ENCODE results near the gene IKZF1. TPM values are rescaled to one million over a fixed set of nuclear protein-coding genes. Genes with fewer than 3 reads are reported as not detected.

Gene IKZF1
- total RNA-seq, 1 donor from 2014 or later, result 8.5 TPM

DNA sequence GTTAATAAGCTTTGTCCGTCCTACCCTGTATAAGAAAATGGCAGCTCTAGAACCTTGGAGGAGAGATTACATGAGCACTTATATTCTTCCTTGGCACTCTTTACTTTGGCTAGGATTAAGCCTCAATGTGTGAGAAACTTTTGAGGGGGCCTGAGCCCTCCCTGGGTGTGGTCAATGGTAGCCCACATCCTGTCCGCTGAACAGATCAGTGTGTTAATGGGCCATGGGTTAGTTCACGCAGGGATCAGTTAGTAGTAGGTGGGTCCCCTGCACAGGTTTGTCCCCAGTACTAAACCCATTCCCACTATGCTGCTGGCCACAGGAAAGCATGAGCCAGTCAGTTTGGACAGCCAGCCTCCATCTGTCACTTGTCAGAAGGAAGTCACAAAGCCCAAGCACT, 20.2 kb upstream of the IKZF1 start:
- Mint-ChIP-seq H3K27me3 (ENCODE audit: low read depth) (no peaks in the 10 kb centered on the region), H3K4me1 (no peaks in the 10 kb centered on the region), H3K4me3 (no peak overlapping the region), H3K27ac (ENCODE audit: unreplicated experiment) (no peak overlapping the region), H3K36me3 (ENCODE audit: low read depth) (no peaks in the 10 kb centered on the region), H3K9me3 (no peaks in the 10 kb centered on the region)
- DNase-seq (ENCODE audit: low read depth, low spot score), result no peak
- TF ChIP-seq CTCF (conservative IDR thresholded peaks at IDR 0.05), result no peak

GRCh38 chr7:50285269-50285668, 19.2 kb upstream of the IKZF1 start:
- Mint-ChIP-seq H3K4me1 (no peaks in the 10 kb centered on the region), H3K4me3 (no peak overlapping the region), H3K9me3 (no peaks in the 10 kb centered on the region), H3K27ac (ENCODE audit: unreplicated experiment) (no peak overlapping the region), H3K36me3 (ENCODE audit: low read depth) (no peaks in the 10 kb centered on the region), H3K27me3 (ENCODE audit: low read depth) (no peaks in the 10 kb centered on the region)
- no peak for TF ChIP-seq CTCF (conservative IDR thresholded peaks at IDR 0.05)
- DNase-seq (ENCODE audit: low read depth, low spot score), result no peak

DNA sequence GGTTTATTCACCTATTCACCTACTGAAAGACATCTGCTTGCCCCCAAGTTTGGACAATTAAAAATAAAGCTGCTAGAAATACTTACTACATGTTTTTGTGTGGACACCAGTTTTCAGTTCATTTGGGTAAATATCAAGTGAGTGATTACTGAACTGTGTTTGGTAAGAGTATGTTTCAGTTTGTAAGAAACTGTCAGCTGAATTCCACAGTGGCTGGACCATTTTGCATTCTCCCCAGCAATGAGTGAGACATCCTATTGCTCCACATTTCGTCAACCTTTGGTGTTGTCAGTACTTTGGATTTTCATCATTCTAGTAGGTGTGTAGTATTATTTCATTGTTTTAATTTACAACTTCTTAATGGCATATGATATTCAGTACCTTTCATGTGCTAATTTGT, 17.4 kb upstream of the IKZF1 start:
- no peak for DNase-seq (ENCODE audit: low read depth, low spot score)
- Mint-ChIP-seq H3K27me3 (ENCODE audit: low read depth) (no peaks in the 10 kb centered on the region), H3K36me3 (ENCODE audit: low read depth) (no peaks in the 10 kb centered on the region), H3K9me3 (peaks cover 3% of the 10 kb centered on the region), H3K4me1 (no peaks in the 10 kb centered on the region), H3K4me3 (no peak overlapping the region), H3K27ac (ENCODE audit: unreplicated experiment) (no peak overlapping the region)
- TF ChIP-seq CTCF (conservative IDR thresholded peaks at IDR 0.05), result no peak

- H3K27me3 Mint-ChIP-seq (ENCODE audit: low read depth), result peaks cover 16% of the 10 kb centered on the region
- H3K9me3 Mint-ChIP-seq, result peaks cover 7% of the 10 kb centered on the region
- no peak overlapping the region for H3K4me3 Mint-ChIP-seq
- no peaks in the 10 kb centered on the region for H3K4me1 Mint-ChIP-seq
- DNase-seq (ENCODE audit: low read depth, low spot score), result no peak
- no peaks in the 10 kb centered on the region for H3K36me3 Mint-ChIP-seq (ENCODE audit: low read depth)
- no peak for TF ChIP-seq CTCF (conservative IDR thresholded peaks at IDR 0.05)
- H3K27ac Mint-ChIP-seq (ENCODE audit: unreplicated experiment), result no peak overlapping the region
Observed at GRCh38 chr7:50292165-50292757, 12.3 kb upstream of the IKZF1 start.

GRCh38 chr7:50292763-50293162, 11.8 kb upstream of the IKZF1 start:
- TF ChIP-seq CTCF (conservative IDR thresholded peaks at IDR 0.05), result no peak
- no peaks in the 10 kb centered on the region for H3K36me3 Mint-ChIP-seq (ENCODE audit: low read depth)
- no peak overlapping the region for H3K27ac Mint-ChIP-seq (ENCODE audit: unreplicated experiment)
- H3K9me3 Mint-ChIP-seq, result peaks cover 7% of the 10 kb centered on the region
- no peak overlapping the region for H3K4me3 Mint-ChIP-seq
- no peaks in the 10 kb centered on the region for H3K4me1 Mint-ChIP-seq
- peaks cover 21% of the 10 kb centered on the region for H3K27me3 Mint-ChIP-seq (ENCODE audit: low read depth)
- no peak for DNase-seq (ENCODE audit: low read depth, low spot score)
